Transverse colon (tissue), 4 donors: ENCODE measurements around the gene TMC3.

Source experiments
- CTCF ChIP-seq, 5 experiments: fragments of 200-600 bp in 3 of 5; fragments of 450-650 bp in 2 of 5; sonication (generic) in 3 of 5; IDR thresholded peaks; 1 replicate in 2 of 5; 2 replicates in 3 of 5; pipeline ENCODE4 v1.5.1; 2016 to 2017; ENCODE audit warnings: antibody characterized with exemption in 5 of 5, inconsistent platforms in 3 of 5, mild to moderate bottlenecking in 2 of 5, moderate library complexity in 1 of 5
- POLR2A ChIP-seq: fragments of 450-650 bp; IDR thresholded peaks from one replicate; pipeline ENCODE4 v1.6.1; 2016; ENCODE audit warnings: antibody characterized with exemption, mild to moderate bottlenecking, moderate library complexity
- POLR2AphosphoS5 ChIP-seq, 3 donors: sonication (generic); formaldehyde crosslinking; IDR thresholded peaks; one replicate each; pipeline ENCODE4 v1.6.1; 2016; ENCODE audit warnings: antibody characterized with exemption in 3 of 3

- no peak for TF ChIP-seq CTCF (IDR thresholded peaks at IDR 0.05)
- TF ChIP-seq POLR2A, result no peak
- TF ChIP-seq POLR2AphosphoS5 (IDR thresholded peaks at IDR 0.05), result no peak
Observed at GRCh38 chr15:81288040-81288439, 86.0 kb downstream of the TMC3 start.
